Suppressor macrophage (primary cell): Measurements from ENCODE around the gene YWHAH.

Source experiments
- DNase-seq, 4 experiments: peaks; one replicate each; pipeline ENCODE4 v3.0.0-alpha.2; 2020 to 2022
- total RNA-seq, 17 experiments: gene quantifications; one replicate each; lab custom pipeline; 2026; ENCODE audit warnings: mixed read lengths in 6 of 17, inconsistent platforms in 3 of 17; lab: John Stamatoyannopoulos, UW

The YWHAH gene
- 59.8 to 151 (median 108) reads per million in 17 experiments for total RNA-seq

DNA sequence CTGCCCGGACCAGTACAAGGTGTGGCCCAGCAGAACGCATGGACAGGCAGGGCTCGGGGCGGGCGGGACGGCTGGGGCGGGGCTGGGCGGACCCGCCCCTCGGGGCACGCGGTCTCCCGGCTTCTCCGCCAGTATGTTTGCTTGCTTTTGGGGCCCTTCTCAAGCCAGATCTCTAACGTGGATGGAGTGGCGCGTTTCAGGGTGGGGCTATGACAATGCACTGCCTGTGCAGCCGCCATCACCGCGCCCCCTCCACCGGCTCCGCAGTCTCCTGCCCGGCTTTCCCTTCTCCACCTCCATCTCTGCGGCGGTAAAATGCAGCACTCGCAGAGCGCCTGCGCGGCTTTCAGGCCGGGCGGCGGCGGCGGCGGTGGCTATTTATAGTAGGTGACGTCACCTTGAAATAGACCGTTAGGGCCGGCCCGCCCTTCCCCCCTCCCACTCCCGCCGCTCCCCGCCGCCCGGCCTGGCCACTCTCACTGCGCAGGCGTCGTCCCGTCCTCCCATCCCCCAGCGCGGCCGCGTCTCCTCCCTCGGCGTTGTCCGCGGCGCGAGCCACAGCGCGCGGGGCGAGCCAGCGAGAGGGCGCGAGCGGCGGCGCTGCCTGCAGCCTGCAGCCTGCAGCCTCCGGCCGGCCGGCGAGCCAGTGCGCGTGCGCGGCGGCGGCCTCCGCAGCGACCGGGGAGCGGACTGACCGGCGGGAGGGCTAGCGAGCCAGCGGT is at the start of gene YWHAH:
Gene YWHAH, plus strand, starts transcription at position 558 of the 722 bp plus-strand sequence. CDS start 199 bp downstream, outside the sequence.
- DNase-seq, result peak; percentile 97 to 99 (median 99)

DNA sequence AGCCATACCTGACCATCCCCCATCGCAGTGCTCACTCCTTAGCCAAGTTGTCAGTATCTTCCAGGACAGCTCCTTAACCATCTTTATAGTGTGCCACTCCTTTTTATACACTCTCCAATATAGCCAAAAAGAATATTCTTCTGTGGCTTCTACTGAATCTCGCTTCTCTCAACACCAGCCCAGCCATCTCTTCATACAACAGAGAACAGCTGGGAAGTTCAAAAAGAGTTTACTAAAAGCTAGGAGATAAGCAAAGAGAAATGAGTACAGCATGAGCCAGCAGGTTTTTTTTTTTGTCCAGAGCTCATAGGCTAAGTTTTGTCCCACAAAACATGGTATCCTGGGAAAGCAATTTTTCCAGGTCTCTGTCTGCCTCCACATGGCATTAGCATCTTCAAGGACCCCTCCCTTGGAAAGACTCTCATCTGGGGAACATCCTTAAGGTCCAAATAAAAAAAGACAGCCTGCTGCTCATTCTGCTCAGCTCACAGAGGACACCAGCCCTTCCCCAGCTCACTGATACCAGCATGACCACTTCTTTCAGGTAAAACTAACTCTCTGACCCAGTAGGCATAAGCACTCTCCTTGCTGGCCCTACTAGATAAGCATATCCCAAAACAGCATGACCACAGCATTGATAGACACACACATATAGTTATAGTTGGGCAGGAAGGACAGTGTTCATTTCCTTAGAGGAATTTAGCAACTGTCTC is 48.8 kb upstream of the YWHAH start:
- DNase-seq, result no peak

DNA sequence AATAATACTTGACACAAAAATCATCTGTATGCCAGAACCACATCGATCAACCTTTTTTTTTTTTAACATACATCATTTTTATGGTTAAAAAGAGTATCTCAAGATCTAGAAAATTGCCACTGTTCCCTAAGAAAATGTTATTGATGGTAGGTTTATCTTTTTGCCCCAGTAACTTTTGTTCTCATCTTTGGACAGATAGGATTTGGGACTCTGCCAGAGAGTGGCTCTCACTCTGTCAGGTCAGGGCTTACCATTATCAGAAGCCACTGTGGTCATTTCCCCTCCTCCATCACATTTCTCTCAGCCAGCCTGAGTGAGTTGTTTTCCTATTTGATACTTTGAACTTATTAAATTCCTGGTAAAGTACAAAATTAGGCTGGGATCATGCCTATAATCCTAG is 47.9 kb upstream of the YWHAH start:
- DNase-seq, result no peak

DNA sequence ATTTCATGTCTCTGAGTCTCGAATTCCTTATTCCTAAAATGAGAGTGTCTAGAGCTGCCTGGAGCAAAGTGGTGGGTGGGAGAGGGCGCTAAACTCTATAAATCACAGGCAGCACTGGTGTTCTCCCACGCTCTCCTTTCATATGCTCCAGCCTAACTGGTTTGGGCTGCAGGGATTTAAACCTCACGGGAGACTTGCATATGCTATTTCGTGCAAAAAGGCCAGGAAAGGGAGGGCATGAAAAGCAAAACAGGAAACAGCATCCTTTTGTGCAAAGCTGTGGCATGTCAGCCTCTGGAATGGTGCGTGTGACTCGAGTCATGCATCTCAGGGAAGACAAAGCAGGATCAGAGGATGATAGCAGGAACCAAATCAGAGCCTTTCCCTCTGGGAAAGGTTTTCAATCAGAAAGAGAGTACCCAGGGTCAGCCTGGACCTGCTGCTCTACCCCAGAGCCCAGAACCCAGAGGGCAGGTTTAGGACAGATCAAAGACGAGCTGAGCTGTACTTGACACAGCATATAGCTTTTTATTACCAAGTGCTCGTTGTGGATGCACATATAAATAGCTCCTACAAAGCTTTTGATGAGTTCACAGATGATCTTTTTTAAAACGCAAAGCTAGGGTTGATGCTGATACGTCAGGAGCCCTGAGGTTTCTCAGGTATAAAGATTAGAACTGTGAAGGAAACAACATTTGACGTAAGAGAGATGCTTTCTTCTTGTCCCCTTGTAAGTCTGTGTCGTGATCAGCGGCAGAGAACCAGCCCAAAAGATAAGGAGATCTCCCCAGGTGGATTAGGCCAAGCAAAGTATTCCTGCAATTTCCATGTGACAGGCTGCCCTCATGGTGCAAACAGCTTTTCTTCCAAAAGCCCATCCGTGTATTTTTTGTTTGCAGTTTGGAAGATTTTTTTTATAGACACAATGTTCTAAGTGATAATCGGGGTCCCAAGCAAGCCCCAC is 46.2 kb upstream of the YWHAH start:
- DNase-seq, result no peak

DNA sequence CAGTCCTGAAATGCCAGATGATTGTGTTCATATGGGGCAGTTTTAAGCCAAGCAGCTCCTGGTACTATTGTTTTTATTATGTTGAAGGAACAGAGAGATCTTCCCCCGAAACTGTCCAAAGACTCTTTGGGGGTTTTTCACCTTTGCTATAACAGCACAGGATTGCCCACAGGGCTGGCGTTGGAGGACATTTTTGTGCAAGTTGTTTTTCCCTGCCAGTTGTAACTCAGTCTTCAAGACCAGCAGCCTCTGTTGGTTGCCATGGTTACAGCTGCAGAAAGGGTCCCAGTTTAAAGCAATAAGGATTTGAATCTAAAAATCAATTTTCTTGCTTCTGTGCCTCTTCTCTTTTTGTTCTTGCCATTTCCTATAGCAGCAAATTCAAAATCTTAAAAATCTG is 45.4 kb upstream of the YWHAH start:
- DNase-seq, result no peak

DNA sequence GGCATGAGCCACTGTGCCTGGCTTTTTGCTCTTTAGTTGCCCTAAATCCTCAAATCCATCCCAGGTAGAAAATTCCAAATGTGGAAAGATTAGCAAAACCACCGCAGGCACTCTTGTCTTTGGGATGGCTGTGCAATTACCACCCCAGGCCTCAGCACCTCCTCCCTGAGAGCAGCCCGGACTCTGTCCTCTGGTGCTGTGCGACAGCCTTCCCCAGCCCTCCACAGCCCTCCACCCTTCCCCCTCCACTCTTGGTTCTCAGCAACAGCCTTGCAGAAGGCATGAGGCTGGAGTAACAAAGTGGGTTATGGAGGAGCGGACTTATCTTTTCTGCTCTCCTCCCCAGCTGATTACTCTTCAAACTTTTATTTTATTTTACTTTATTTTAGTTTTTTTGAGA is 44.7 kb upstream of the YWHAH start:
- no peak for DNase-seq

DNA sequence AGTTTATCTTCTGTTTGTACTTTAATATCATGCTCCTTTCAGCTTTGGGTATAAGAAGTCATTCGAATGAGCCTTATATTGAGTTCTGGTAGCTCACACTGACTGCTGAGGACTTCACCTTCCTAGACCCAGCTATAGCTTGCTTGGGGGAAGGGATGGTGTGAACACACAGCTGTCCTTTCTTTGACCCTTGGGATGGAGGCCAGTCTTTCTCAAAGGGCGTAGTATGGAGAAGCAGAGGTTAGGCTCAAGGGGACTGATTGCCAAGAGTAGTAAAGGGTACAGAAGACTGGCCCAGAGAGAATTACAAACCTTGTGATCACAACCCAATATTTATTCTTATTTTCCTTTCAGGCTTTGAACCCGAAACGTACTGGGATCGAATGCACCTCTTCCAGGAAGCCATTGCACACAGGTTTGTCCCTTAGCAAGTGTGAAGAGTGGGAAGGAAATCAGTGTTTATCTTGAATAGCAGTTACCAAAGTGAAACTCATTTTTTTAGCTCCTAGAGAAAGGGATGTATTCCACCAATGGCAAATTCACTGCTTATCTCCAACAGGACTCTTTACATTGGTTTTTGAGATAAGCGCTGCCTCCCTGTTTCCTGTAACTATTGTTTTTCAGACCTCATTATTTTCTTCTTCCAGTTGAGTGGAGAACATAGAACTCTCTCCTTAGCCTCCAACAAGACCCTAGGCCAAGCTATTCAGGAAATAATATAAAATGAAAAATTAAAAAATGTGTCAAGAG is 42.8 kb upstream of the YWHAH start:
- no peak for DNase-seq

DNA sequence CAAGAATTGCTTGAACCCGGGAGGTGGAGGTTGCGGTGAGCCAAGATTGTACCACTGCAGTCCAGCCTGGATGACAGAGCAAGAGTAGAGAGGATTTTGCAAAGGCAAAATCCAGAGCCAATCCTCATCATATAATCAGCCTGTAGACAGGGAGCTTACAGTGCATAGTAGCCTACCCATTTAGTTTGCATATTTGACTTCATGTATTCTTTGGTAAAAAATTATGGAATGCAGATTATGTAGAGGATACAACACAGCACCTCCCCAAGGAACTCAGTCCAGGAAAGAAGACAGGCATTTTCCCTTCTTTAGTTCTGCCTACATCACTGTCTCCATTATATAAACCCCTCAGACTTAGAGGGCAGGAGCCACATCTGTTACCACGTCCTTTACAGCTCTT is 39.7 kb upstream of the YWHAH start:
- no peak for DNase-seq

DNA sequence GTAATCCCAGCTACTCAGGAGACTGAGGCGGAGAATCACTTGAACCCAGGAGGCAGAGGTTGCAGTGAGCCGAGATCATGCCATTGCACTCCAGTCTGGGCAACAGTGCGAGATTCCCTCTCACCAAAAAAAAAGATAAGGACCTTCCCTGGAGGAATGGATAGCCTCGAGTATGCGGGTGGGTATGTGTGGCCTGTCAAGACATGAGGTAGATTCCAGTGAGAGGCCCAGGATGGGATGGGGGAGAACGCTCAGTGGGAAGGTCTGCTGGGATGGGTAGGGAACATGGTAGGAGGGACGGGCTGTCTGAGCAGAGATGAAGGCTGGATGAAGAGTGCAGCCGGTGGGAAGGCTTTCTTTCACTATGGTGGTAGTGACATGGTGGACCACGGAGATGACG is 39.0 kb upstream of the YWHAH start:
- no peak for DNase-seq

DNA sequence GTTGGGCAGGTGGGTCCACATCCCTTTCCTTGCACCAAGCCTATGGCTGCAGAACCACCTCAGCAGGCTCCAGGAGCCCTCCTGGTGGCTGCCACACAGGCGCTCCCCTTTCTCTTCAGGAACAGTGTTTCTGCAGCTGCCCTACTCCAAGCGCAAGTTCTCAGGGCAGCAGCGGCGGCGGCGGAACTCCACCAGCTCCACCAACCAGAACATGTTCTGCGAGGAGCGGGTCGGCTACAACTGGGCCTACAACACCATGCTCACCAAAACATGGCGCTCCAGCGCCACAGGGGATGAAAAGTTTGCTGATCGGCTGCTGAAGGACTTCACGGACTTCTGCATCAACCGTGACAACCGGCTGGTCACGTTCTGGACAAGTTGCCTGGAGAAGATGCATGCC is 38.2 kb upstream of the YWHAH start:
- no peak for DNase-seq

DNA sequence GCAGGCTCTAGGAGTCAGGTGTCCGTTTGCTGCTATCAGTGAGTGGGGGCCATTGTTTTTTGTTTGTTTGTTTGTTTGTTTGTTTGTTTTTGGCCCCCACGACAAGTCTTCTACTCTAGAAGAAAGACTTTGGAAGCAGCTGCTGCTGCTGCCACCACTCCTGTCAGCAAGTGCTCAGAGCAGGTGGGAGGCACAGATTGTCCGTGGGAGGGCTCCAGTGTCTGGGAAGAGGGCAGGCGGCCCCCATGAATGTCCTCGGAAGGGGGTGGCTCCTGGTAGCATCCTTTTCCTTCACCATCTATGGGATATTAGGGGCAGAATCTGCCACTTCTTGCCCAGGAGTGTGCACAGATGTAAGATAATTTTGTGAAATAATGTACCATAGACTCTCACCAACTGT is 37.8 kb upstream of the YWHAH start:
- no peak for DNase-seq

DNA sequence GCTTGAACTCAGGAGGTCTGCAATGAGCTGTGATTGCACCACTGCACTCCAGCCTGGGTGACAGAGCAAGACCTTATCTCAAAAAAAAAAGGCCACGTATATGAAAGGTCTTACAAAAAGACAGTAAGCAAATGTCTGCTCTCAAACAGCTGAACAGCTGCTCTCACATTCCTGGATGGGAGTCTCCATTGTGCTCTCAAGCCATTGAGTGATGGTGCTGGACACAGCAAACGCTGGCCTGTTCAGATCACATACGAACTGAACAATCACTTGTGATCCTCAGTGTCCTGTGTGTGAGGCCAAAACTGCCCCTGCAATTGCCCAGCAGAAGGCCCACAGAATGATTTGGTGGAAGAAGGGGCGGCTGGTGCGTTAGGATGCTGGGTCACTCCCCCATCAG is 34.4 kb upstream of the YWHAH start:
- DNase-seq, result no peak

DNA sequence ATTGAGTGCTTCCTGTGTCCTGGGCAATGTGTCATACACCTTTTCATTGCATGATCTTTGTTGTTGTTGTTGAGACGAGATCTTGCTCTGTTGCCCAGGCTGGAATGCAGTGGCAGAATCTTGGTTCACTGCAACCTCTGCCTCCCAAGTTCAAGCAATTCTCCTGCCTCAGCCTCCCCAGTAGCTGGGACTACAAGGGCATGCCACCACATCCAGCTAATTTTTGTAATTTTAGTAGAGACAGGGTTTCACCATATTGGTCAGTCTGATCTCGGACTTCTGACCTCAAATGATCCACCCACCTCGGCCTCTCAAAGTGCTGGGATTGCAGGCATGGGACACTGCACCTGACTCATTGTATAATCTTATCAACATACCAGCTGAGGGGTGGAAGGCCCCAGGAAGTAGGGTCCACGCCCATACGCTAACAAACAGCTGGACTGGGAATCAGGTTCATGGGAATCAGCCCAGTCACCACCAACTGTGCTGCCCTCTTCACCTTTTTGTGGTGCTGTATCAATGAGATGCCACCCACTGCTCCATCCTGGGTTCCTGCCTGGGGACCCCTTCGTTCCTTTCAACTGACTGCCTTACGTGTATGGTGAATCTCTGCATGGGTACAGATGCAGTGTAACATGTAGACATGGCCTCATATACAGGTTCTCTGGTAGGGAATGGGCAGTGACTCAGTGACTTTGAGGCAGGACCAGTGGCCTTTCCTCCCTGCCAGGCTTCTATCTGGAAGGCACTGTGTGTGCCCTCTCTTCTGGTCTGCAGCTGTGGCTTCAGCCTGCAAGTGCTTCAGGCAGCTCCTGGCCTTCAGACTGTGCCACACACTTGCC is 32.5 kb upstream of the YWHAH start:
- no peak for DNase-seq

DNA sequence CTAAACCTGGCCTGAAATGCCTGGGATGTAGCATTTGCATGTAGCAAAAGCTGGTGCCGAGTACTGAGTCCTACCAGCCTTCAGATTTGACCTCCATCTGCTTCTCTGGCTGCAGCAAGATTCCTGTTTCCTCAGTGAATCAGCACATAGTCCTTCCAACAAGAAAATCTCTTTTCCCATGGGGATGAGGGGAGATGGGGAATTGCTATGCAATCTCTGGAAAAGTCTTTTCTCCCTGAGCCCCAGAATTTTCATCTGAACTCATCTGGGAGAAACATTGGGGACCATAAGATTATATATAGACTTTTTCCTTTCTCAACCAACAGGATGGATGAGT is 32.0 kb upstream of the YWHAH start:
- DNase-seq, result no peak

DNA sequence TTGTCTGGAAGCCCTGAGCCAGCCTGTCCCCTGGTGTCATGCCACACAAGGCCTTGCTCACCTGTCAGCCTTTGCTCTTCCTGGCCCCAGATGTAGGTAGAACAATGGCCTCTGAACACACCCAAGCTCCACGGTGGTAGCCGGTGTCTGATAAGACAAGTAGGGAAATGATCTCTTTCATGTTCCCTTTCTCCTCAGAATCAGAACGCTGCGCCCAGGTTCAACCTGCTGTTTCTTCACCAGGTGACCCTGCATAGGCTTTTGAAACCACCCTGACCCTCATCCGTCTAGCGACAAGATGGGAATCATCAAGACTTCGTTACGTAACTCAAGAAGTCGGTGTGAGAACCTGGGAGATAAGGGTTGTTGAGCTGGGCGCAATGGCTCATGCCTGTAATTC is 28.7 kb upstream of the YWHAH start:
- DNase-seq, result no peak

DNA sequence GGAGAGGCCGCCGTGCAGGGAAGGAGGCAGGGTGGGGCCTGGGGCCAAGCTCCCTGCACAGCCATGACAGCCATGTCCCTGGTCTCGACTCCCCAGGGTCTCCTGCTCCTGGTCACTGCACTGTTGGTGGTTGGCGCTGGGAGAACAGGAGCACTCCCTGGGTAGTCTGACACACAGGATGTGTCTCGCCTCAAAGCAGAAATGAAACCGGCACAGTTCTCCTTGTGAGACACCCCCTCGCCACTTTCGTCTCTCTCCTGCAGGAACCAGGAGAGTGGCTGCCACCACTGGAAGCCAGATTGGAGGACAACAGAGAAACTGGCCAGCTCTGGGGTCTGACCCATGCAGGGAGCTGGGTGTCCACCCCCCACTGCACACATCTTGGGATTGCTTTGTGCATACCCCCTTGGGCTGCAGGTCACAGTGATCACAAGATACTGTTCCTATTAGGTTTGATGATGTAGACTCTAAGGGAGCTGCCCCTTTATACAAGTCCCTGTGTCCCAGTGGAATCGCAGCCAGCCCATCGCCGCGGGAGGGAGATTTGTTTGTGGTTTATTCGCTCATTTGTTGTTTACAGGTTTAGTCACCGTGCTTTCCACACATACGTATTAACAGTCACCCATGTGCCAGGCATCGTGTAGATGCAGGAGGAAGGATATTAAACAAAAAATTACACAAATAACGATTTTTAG is 27.0 kb upstream of the YWHAH start:
- peak; percentile 75 to 90 (median 86) for DNase-seq

DNA sequence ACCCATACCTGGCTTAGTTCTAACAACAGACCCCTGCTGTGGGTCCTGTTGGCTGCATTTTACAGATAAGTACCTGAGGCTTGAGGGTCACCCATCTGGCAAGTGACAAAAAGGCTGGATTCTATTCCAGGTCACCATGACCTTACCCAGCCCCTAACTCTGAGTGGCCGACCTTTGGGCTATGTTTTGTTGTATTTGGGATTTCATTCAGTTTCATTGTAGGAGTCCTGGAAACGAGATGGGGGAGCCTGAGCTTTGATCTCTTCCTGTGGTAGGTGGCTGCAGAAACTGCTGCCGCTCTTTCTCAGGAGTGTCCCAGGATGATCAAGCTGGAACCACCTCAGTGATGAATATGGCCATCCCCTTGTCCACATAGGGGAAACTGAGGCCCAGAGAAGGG is 24.6 kb upstream of the YWHAH start:
- no peak for DNase-seq

DNA sequence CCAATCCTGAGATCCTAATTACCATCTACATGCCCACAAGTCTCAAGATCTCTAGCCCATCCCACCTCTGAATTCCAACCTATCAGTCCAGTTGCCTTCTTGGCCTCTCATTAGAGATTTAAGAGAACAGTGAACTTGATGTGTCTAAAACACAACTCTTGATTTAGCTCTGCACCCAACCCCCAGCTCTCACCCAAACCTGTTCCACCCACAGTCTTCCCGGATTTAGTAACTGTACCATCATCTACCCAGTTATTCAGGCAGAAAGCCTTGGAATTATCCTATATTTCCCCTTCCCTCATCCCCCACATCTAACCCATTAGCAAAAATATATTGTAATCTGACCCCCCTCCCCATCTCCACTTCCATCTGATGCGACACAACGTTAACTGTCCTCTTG is 24.0 kb upstream of the YWHAH start:
- no peak for DNase-seq

DNA sequence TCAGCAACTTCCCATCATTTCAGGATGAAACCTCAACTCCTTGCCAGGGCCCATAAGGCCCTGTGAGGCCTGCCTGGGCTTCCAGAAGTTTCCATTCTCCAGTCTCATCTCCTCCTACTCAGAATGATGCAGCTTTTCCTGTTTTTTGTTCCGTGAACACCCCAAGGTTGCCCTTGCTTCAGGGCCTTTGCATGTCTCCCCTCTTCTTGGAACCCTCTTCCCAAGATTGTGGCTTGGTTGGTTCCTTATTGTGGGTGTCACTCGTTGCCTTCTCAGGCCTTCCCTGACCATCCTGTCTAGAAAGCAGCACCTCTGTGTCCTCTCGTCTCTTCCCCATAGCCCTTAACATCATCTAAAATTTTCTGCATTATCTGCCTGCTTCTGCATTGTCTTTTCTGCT is 23.2 kb upstream of the YWHAH start:
- peak in 3 of 4 experiments; percentile 35 to 45 (median 37) for DNase-seq

DNA sequence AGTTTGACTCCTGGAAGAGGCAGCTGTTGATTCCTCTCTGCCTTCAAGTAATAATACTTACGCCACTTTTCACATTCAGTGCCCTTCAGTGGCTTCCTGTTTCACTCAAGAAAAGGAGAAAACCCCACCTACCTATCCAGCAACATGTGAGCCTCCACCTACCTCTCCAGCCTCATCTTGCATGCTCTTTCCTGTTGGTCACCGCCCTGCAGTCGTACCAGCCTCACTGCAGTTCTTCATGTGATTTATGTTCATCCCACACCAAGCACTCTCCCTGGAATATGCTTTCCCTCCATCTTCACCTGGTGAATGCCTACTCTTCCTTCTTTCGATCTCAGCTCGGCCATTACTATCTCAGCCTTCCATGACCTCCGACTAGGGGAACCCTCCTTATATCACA is 21.8 kb upstream of the YWHAH start:
- peak; percentile 49 to 77 (median 72) for DNase-seq

DNA sequence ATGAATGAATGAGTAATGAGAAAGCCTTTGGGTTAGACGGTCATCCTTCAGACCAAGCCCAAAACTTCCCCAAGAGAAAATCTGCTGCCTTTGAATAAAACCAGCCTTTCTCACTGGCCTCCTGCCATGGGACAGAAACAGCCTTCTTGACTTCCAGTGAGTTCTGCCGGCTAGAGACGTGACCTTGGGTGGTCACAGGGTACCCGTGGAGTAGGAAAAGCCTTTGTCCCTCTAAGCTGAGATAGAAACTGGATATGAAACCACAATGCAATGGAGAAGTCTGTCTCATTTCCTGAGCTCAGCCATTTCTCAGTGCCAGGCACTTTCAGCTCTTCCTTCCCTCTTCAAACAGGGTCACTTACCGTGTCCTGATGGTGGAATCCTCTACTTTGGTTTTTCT is 21.2 kb upstream of the YWHAH start:
- DNase-seq, result peak; percentile 89 to 94 (median 91)
